Gastroesophageal sphincter (tissue), 3 donors: ENCODE results near the gene TGFBR2.

Experiments
- POLR2AphosphoS5 ChIP-seq: sonication (generic); formaldehyde crosslinking; IDR thresholded peaks from one replicate; pipeline ENCODE4 v1.6.1; 2017; ENCODE audit warnings: antibody characterized with exemption
- TF ChIP-seq, protein P1 (sequence below), 4 experiments: fragments of 200-600 bp in 2 of 4; fragments of 450-650 bp in 2 of 4; sonication (generic) in 1 of 4; IDR thresholded peaks; one replicate each; pipeline ENCODE4 v1.5.1; 2017 to 2019; ENCODE audit warnings: antibody characterized with exemption in 4 of 4, mild to moderate bottlenecking in 2 of 4, moderate library complexity in 2 of 4

DNA sequence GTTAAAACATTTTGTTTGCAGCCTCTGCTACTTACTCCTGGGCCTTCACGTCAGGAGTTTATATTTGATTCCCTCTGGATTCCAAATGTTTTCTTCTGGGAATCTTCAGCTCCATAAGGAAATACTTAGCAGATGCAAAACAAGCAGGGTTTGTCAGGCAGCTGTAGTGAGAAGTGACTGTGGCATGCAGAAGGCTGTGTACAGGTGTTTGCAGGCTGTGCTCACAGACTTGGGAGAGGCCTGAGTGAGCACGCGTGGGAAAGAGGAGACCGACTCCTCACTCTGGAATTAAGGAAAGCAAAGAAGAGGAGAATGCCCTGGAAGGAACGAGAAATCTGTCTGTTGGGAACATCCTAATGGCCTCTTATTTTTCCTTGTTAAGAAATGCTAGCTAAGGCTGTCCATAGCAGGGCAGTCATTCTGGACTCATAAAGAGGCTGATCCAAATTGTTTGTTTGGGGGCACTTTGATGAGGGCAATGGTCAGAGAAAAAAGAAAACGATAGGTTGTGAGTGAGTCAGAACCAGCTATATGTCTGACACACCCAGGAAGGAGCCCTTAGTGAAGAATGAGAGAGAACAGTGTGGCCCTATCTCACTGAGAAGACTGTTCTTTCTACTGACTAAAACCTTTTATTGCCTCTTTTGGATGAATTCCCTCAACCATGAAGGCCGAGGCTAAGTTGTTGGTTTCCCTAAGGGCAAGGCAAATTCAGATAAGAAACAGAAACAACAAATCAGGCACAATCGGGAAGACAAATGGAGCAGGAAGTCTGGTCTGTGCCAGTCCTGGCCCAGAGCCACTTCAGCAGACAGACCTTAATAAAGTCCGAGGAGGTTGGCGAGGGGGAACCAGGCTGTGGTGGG is 82.6 kb downstream of the TGFBR2 start:
- TF ChIP-seq, protein P1, sequence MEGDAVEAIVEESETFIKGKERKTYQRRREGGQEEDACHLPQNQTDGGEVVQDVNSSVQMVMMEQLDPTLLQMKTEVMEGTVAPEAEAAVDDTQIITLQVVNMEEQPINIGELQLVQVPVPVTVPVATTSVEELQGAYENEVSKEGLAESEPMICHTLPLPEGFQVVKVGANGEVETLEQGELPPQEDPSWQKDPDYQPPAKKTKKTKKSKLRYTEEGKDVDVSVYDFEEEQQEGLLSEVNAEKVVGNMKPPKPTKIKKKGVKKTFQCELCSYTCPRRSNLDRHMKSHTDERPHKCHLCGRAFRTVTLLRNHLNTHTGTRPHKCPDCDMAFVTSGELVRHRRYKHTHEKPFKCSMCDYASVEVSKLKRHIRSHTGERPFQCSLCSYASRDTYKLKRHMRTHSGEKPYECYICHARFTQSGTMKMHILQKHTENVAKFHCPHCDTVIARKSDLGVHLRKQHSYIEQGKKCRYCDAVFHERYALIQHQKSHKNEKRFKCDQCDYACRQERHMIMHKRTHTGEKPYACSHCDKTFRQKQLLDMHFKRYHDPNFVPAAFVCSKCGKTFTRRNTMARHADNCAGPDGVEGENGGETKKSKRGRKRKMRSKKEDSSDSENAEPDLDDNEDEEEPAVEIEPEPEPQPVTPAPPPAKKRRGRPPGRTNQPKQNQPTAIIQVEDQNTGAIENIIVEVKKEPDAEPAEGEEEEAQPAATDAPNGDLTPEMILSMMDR (IDR thresholded peaks at IDR 0.05) = no peak
- TF ChIP-seq POLR2AphosphoS5 = no peak
